Endothelial cell of umbilical vein (primary cell): ENCODE results near the gene TIRAP. TPM values are rescaled to one million over a fixed set of nuclear protein-coding genes. Genes with fewer than 3 reads are reported as not detected.

Source experiments
- BruUV-seq: library from RNA; stranded (reverse); fragments of 400-500 nt; replicated peaks from 2 replicates; lab custom pipeline; 2021; lab: Mats Ljungman, UMichigan
- CTCF ChIA-PET: fragments of 300-600, 350-600 bp; sonication (Branson Sonifier 250); formaldehyde crosslinking; loops from one replicate; lab custom pipeline; 2021; ENCODE audit warnings: antibody characterized with exemption, inconsistent platforms; lab: Charles Lee
- POLR2A ChIA-PET: fragments of 300-600, 350-600 bp; sonication (Branson Sonifier 250); formaldehyde crosslinking; loops from one replicate; lab custom pipeline; 2021; ENCODE audit warnings: antibody characterized with exemption, inconsistent platforms; lab: Charles Lee
- DNase-seq: peaks from one replicate; pipeline ENCODE4 v3.0.0-alpha.2; 2011; ENCODE audit warnings: low read depth, low spot score
- FAIRE-seq: peaks from 2 replicates; lab custom pipeline; 2011; peaks lifted over from hg19 to GRCh38; lab: Jason Lieb, UNC
- H2AFZ ChIP-seq: 2 replicates; pipeline ENCODE4 v1.6.0; 2012; ENCODE audit warnings: low read depth, low read length, control low read depth, inconsistent platforms
- H3K27ac ChIP-seq: 2 replicates; pipeline ENCODE4 v1.5.1; 2011; ENCODE audit warnings: low read depth, mild to moderate bottlenecking, control low read depth, low read length, moderate library complexity; ENCODE audit not compliant: insufficient read depth
- H3K27me3 ChIP-seq, 2 experiments: 2 replicates each; pipeline versions ENCODE4 v1.6.0 to v1.6.1; 2011; ENCODE audit warnings: low read length in 2 of 2, mixed read lengths in 1 of 2; ENCODE audit not compliant: control insufficient read depth in 2 of 2, insufficient read depth in 2 of 2
- H3K36me3 ChIP-seq, 2 experiments: 2 replicates in 1 of 2; 3 replicates in 1 of 2; pipeline ENCODE4 v1.5.1; 2011; ENCODE audit warnings: low read length in 2 of 2, mild to moderate bottlenecking in 1 of 2, moderate library complexity in 1 of 2; ENCODE audit not compliant: control insufficient read depth in 2 of 2, insufficient read depth in 2 of 2; ENCODE audit errors: extremely low read depth in 1 of 2
- H3K4me1 ChIP-seq: 3 replicates; pipeline ENCODE4 v1.5.1; 2011; ENCODE audit warnings: mild to moderate bottlenecking, low read length; ENCODE audit not compliant: control insufficient read depth, insufficient read depth; ENCODE audit errors: extremely low read depth
- H3K4me2 ChIP-seq: 2 replicates; pipeline ENCODE4 v1.6.1; 2011; ENCODE audit warnings: low read length, control low read depth, mixed read lengths; ENCODE audit not compliant: insufficient read depth
- H3K4me3 ChIP-seq, 3 experiments: fragments of 200-600 bp in 1 of 3; sonication (generic), shearing (Covaris generic) in 1 of 3; replicated peaks in 1 of 3; 2 replicates each; pipeline ENCODE4 v1.5.1; 2011 to 2016; ENCODE audit warnings: control low read depth in 3 of 3, low read length in 3 of 3, mild to moderate bottlenecking in 2 of 3, inconsistent platforms in 1 of 3, low read depth in 1 of 3, moderate library complexity in 1 of 3; ENCODE audit not compliant: insufficient read depth in 1 of 3
- H3K79me2 ChIP-seq: 2 replicates; pipeline ENCODE4 v1.6.0; 2012; ENCODE audit warnings: low read length, inconsistent platforms; ENCODE audit not compliant: control insufficient read depth, insufficient read depth
- H3K9ac ChIP-seq: replicated peaks from 2 replicates; pipeline ENCODE3; 2011; ENCODE audit warnings: low read length, control low read depth; ENCODE audit not compliant: insufficient read depth; ENCODE audit errors: extremely low read depth
- H3K9me1 ChIP-seq: replicated peaks from 3 replicates; pipeline ENCODE4 v1.6.0; 2011; ENCODE audit warnings: mild to moderate bottlenecking, low read length; ENCODE audit not compliant: control insufficient read depth, insufficient read depth; ENCODE audit errors: extremely low read depth
- H3K9me3 ChIP-seq: replicated peaks from 2 replicates; pipeline ENCODE4 v1.5.1; 2012; ENCODE audit warnings: low read length, inconsistent platforms; ENCODE audit not compliant: control insufficient read depth, insufficient read depth
- H4K20me1 ChIP-seq: replicated peaks from 2 replicates; pipeline ENCODE3; 2011; ENCODE audit warnings: mild to moderate bottlenecking, low read length; ENCODE audit not compliant: control insufficient read depth, insufficient read depth; ENCODE audit errors: extremely low read depth
- CTCF ChIP-seq, 2 donors: IDR thresholded peaks; 1 replicate in 1 of 2; 2 replicates in 1 of 2; pipeline ENCODE4 v1.5.1; 2011; ENCODE audit warnings: low read length in 2 of 2, mild to moderate bottlenecking in 2 of 2, moderate library complexity in 2 of 2, control low read depth in 1 of 2, inconsistent platforms in 1 of 2, low read depth in 1 of 2; ENCODE audit not compliant: insufficient read depth in 1 of 2; ENCODE audit errors: extremely low read depth in 1 of 2
- EZH2 ChIP-seq: IDR thresholded peaks from 2 replicates; pipeline ENCODE4 v1.6.1; 2012; ENCODE audit warnings: borderline replicate concordance, low read depth, mild to moderate bottlenecking, moderate library complexity, low read length, inconsistent platforms; ENCODE audit not compliant: severe bottlenecking
- FOS ChIP-seq: IDR thresholded peaks from 2 replicates; pipeline ENCODE4 v1.6.1; 2011; ENCODE audit warnings: mild to moderate bottlenecking, low read length, moderate library complexity, borderline replicate concordance; ENCODE audit not compliant: insufficient read depth
- GATA2 ChIP-seq: IDR thresholded peaks from 2 replicates; pipeline ENCODE4 v1.7.0; 2011; ENCODE audit warnings: low read depth, mild to moderate bottlenecking, moderate library complexity, mixed read lengths, low read length; ENCODE audit not compliant: insufficient read length, insufficient read depth
- JUN ChIP-seq: IDR thresholded peaks from 2 replicates; pipeline ENCODE4 v1.6.1; 2011; ENCODE audit warnings: borderline replicate concordance, low read depth; ENCODE audit not compliant: insufficient read length, insufficient read depth
- MAX ChIP-seq: IDR thresholded peaks from 2 replicates; pipeline ENCODE4 v1.6.1; 2011; ENCODE audit not compliant: insufficient read depth, insufficient read length
- MYC ChIP-seq: IDR thresholded peaks from one replicate; pipeline ENCODE4 v1.6.1; 2011; ENCODE audit warnings: mild to moderate bottlenecking, low read depth, low read length
- POLR2A ChIP-seq: IDR thresholded peaks from 2 replicates; pipeline ENCODE4 v1.6.1; 2012; ENCODE audit warnings: low read depth, mild to moderate bottlenecking, control low read depth, low read length
- POLR2AphosphoS5 ChIP-seq: IDR thresholded peaks from 2 replicates; pipeline ENCODE4 v1.6.1; 2012; ENCODE audit warnings: low read depth, mild to moderate bottlenecking, control low read depth, low read length, moderate library complexity; ENCODE audit not compliant: insufficient read depth
- dilution Hi-C: fragments of 300-500 bp; cut with MboI; formaldehyde crosslinking; loops from one replicate; pipeline ENCODE4 v1.15.0; 2019; ENCODE audit warnings: low sequenced_read_pairs; ENCODE audit not compliant: extremely low pct_ligation_motif_present
- intact Hi-C: fragments of 100-400 bp; cut with micrococcal nuclease; formaldehyde crosslinking; loops from one replicate; pipeline ENCODE4 v1.10.0; 2022
- polyA plus RNA-seq, 4 experiments: library from polyadenylated mRNA; depleted of rRNA in 3 of 4; stranded (reverse) in 3 of 4; unstranded in 1 of 4; fragments of >200 nt; gene quantifications; 2 replicates each; pipeline versions ENCODE4 v1.2.1 to v1.2.3, GENCODE V29; 2011 to 2012; ENCODE audit warnings: missing spikeins in 1 of 4
- total RNA-seq: library from RNA; stranded (reverse); gene quantifications from 2 replicates; pipeline ENCODE4 v1.2.3, GENCODE V29; 2021

TIRAP gene
- total and polyA plus RNA-seq, 2 donors (not counting 3 experiments of a cell fraction or from before 2014, with no cell fraction given) = 9.3 to 11.0 TPM

- H4K20me1 ChIP-seq = no peaks in the 10 kb centered on the region
- no peak for TF ChIP-seq POLR2AphosphoS5
- TF ChIP-seq POLR2A = no peak
- TF ChIP-seq CTCF (IDR thresholded peaks at IDR 0.05; ENCODE audit: extremely low read depth in 1 of 2, insufficient read depth in 1 of 2, low read depth in 1 of 2, low read length in 2 of 2) = no peak
- TF ChIP-seq FOS = no peak
- no peak for TF ChIP-seq MYC
- no peak overlapping the region for H3K4me2 ChIP-seq
- H3K36me3 ChIP-seq = peaks cover 16 to 19% of the 10 kb centered on the region in 2 experiments
- no peaks in the 10 kb centered on the region for H3K27me3 ChIP-seq
- DNase-seq = no peak
- H3K4me1 ChIP-seq = no peaks in the 10 kb centered on the region
- no peak overlapping the region for H3K27ac ChIP-seq
- no peak for FAIRE-seq
- intact Hi-C loops (no loop called here), dilution Hi-C loops (no loop called here)
- ChIA-PET CTCF (no interaction called here), POLR2A (no interaction called here)
- no peaks in the 10 kb centered on the region for H3K9me3 ChIP-seq
- H3K4me3 ChIP-seq = no peak overlapping the region
- no TSS peak for BruUV-seq
- no peak overlapping the region for H2AFZ ChIP-seq
- H3K9me1 ChIP-seq = peaks cover 3% of the 10 kb centered on the region
- no peak overlapping the region for H3K9ac ChIP-seq
- H3K79me2 ChIP-seq = no peaks in the 10 kb centered on the region
Observed at GRCh38 chr11:126257764-126258163, 25.1 kb upstream of the TIRAP start.

GRCh38 chr11:126262216-126262615, 20.7 kb upstream of the TIRAP start:
- intact Hi-C loops = loop anchor here (10.0 kb wide), 1 partner anchor 337 kb away; no protein-coding TSS in a partner anchor
- TF ChIP-seq MAX (no peak), GATA2 (no peak), EZH2 (no peak), CTCF (IDR thresholded peaks at IDR 0.05; ENCODE audit: extremely low read depth in 1 of 2, insufficient read depth in 1 of 2, low read depth in 1 of 2, low read length in 2 of 2) (no peak), FOS (no peak), JUN (no peak), POLR2A (no peak), MYC (no peak), POLR2AphosphoS5 (no peak)
- CTCF ChIA-PET = interaction anchor here (1.3 kb wide), 1 partner anchor 34 kb away, joined by 4 read pairs; no protein-coding TSS in a partner anchor
- Histone ChIP-seq H3K27ac (no peak overlapping the region), H3K4me3 (no peak overlapping the region), H3K4me2 (no peak overlapping the region), H2AFZ (no peak overlapping the region), H3K79me2 (peaks cover 7% of the 10 kb centered on the region), H3K36me3 (peaks cover 41 to 43% of the 10 kb centered on the region in 2 experiments), H3K9me3 (no peaks in the 10 kb centered on the region), H4K20me1 (no peaks in the 10 kb centered on the region), H3K9me1 (peaks cover 3% of the 10 kb centered on the region), H3K27me3 (no peaks in the 10 kb centered on the region), H3K4me1 (no peaks in the 10 kb centered on the region), H3K9ac (no peak overlapping the region)
- BruUV-seq = no TSS peak
- DNase-seq = no peak
- POLR2A ChIA-PET = no interaction called here
- dilution Hi-C loops = no loop called here
- FAIRE-seq = no peak
